ENCODE data around the gene KIF26A.

KIF26A gene

GRCh38 chr14:104201496-104201895 lies 63.1 kb downstream of the KIF26A start:
- Histone ChIP-seq H3K27me3 (ENCODE audit: insufficient read depth, low read depth, severe bottlenecking) (no peaks in the 10 kb centered on the region), H3K9me3 (ENCODE audit: severe bottlenecking) (no peaks in the 10 kb centered on the region), H3K4me3 (ENCODE audit: low read depth, low read length) (no peak overlapping the region), H3K27ac (no peak overlapping the region), H3K36me3 (no peaks in the 10 kb centered on the region)
- no peak for DNase-seq
- TF ChIP-seq CTCF (IDR thresholded peaks at IDR 0.05; ENCODE audit: low read depth, low read length), result no peak

DNA sequence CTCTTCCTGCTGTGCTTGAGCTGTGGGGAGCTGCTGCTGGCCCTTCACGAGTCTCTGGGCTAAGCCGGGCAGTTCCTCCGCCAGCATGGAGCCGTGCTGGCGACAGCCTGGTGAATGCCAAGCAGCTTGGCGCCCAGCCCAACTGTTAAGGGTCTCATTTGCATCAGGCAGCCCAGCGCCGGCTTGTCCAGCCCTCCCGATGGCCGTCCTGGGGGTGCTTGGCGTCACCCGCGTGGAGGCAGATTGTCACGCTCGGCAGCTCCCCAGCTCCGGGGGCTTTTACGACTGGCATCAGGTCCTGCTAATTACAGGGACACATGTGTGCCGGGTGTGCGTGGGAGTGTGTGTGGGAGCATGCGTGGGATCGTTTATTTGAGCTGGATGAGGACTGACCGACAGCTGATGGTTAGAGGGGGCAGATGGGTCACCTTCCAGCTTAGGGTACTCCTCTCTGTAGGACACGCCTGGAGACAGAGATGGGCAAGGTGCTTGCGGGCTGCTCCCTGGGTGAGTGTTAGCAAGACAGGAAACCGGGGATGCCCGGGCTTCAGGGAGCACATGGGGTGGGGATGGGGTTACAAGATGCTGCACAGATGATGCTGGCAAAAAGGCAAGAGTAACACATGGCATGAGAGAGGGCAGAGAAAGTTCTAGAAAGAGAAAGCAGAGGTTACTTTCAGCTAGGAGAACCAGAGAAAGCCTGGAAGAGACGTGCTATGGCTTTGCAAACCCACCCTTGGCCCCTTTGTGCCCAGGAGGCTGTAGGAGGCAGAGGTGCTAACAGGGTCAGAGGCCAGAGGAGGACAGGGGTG lies 64.1 kb downstream of the KIF26A start:
- no peaks in the 10 kb centered on the region for H3K27me3 ChIP-seq (ENCODE audit: insufficient read depth, low read depth, severe bottlenecking)
- H3K4me3 ChIP-seq (ENCODE audit: low read depth, low read length), result no peak overlapping the region
- H3K9me3 ChIP-seq (ENCODE audit: severe bottlenecking), result no peaks in the 10 kb centered on the region
- no peak for DNase-seq
- TF ChIP-seq CTCF (IDR thresholded peaks at IDR 0.05; ENCODE audit: low read depth, low read length), result no peak
- no peak overlapping the region for H3K27ac ChIP-seq
- no peaks in the 10 kb centered on the region for H3K36me3 ChIP-seq

GRCh38 chr14:104203071-104203425 lies 64.7 kb downstream of the KIF26A start:
- no peak overlapping the region for H3K4me3 ChIP-seq (ENCODE audit: low read depth, low read length)
- no peak for TF ChIP-seq CTCF (IDR thresholded peaks at IDR 0.05; ENCODE audit: low read depth, low read length)
- no peaks in the 10 kb centered on the region for H3K27me3 ChIP-seq (ENCODE audit: insufficient read depth, low read depth, severe bottlenecking)
- DNase-seq, result no peak
- no peak overlapping the region for H3K27ac ChIP-seq
- H3K36me3 ChIP-seq, result no peaks in the 10 kb centered on the region
- H3K9me3 ChIP-seq (ENCODE audit: severe bottlenecking), result no peaks in the 10 kb centered on the region

GRCh38 chr14:104204660-104205149 lies 66.3 kb downstream of the KIF26A start:
- no peaks in the 10 kb centered on the region for H3K36me3 ChIP-seq
- no peak for DNase-seq
- no peak for TF ChIP-seq CTCF (IDR thresholded peaks at IDR 0.05; ENCODE audit: low read depth, low read length)
- H3K27ac ChIP-seq, result no peak overlapping the region
- H3K27me3 ChIP-seq (ENCODE audit: insufficient read depth, low read depth, severe bottlenecking), result no peaks in the 10 kb centered on the region
- H3K4me3 ChIP-seq (ENCODE audit: low read depth, low read length), result no peak overlapping the region
- H3K9me3 ChIP-seq (ENCODE audit: severe bottlenecking), result no peaks in the 10 kb centered on the region

- H3K9me3 ChIP-seq (ENCODE audit: severe bottlenecking), result no peaks in the 10 kb centered on the region
- H3K36me3 ChIP-seq, result no peaks in the 10 kb centered on the region
- DNase-seq, result no peak
- no peak for TF ChIP-seq CTCF (IDR thresholded peaks at IDR 0.05; ENCODE audit: low read depth, low read length)
- no peaks in the 10 kb centered on the region for H3K27me3 ChIP-seq (ENCODE audit: insufficient read depth, low read depth, severe bottlenecking)
- H3K4me3 ChIP-seq (ENCODE audit: low read depth, low read length), result no peak overlapping the region
- peak overlapping the region; percentile 11 for H3K27ac ChIP-seq
Observed at GRCh38 chr14:104205781-104206180, 67.4 kb downstream of the KIF26A start.

Data from WERI-Rb-1 (cell line).